Sigmoid colon (tissue), 7 donors: ENCODE results near the gene FAM131C. TPM values are rescaled to one million over a fixed set of nuclear protein-coding genes. Genes with fewer than 3 reads are reported as not detected.
A peak's percentile ranks its signal among the peaks of the same experiment; 100 is the strongest.
"Not testable (repeated sequence)": the region's sequence is repeated elsewhere in the genome, so short reads cannot be mapped to it uniquely, and the experiment has no call there.

ENCODE experiments used
- DNase-seq: peaks from one replicate; pipeline ENCODE4 v3.0.0-alpha.2; 2019
- H3K27ac ChIP-seq, 4 donors: fragments of 200-600 bp; sonication (generic); one replicate each; pipeline ENCODE4 v1.5.1; 2016 to 2019; ENCODE audit warnings: mild to moderate bottlenecking in 1 of 4
- H3K27me3 ChIP-seq, 3 donors: fragments of 200-600 bp; sonication (generic); one replicate each; pipeline ENCODE4 v1.5.1; 2019; ENCODE audit warnings: mild to moderate bottlenecking in 1 of 3
- H3K36me3 ChIP-seq, 4 donors: fragments of 200-600 bp; sonication (generic); one replicate each; pipeline ENCODE4 v1.5.1; 2016 to 2019
- H3K4me1 ChIP-seq, 4 donors: fragments of 200-600 bp; sonication (generic); one replicate each; pipeline ENCODE4 v1.5.1; 2017 to 2019
- H3K4me3 ChIP-seq, 4 donors: fragments of 200-600 bp; sonication (generic); one replicate each; pipeline ENCODE4 v1.5.1; 2017 to 2019; ENCODE audit warnings: mild to moderate bottlenecking in 2 of 4, moderate library complexity in 1 of 4
- H3K9me3 ChIP-seq, 4 donors: fragments of 200-600 bp in 3 of 4; sonication (generic) in 3 of 4; one replicate each; pipeline versions ENCODE4 v1.5.1 to v1.6.1; 2013 to 2019
- CTCF ChIP-seq, 4 experiments: fragments of 450-650 bp in 3 of 4; fragments of 200-600 bp in 1 of 4; IDR thresholded peaks; one replicate each; pipeline ENCODE4 v1.5.1; 2016 to 2019; ENCODE audit warnings: antibody characterized with exemption in 4 of 4, mild to moderate bottlenecking in 3 of 4, moderate library complexity in 2 of 4
- EP300 ChIP-seq, 4 donors: sonication (generic); formaldehyde crosslinking; IDR thresholded peaks; one replicate each; pipeline ENCODE4 v1.6.1; 2017; ENCODE audit warnings: antibody characterized with exemption in 4 of 4
- POLR2A ChIP-seq, 2 donors: fragments of 450-650 bp; IDR thresholded peaks; one replicate each; pipeline ENCODE4 v1.6.1; 2016; ENCODE audit warnings: antibody characterized with exemption in 2 of 2, mild to moderate bottlenecking in 2 of 2, moderate library complexity in 2 of 2
- POLR2AphosphoS5 ChIP-seq, 4 donors: sonication (generic); formaldehyde crosslinking; IDR thresholded peaks; one replicate each; pipeline ENCODE4 v1.6.1; 2017; ENCODE audit warnings: antibody characterized with exemption in 4 of 4
- WGBS, 2 donors: extraction: QIAGEN DNeasy Blood & Tissue Kit; methylation state at CpG; one replicate each; pipeline ENCODE4 v1.1.7; 2013; 5-methylcytosine and 5-hydroxymethylcytosine counted together
- intact Hi-C: fragments of 100-400 bp; cut with DNase I; formaldehyde crosslinking; loops from one replicate; pipeline ENCODE4 v1.15.1; 2023
- polyA plus RNA-seq, 3 donors: library from polyadenylated mRNA; stranded (reverse); fragments of 200-250 nt; gene quantifications; one replicate each; pipeline ENCODE4 v1.2.3, GENCODE V29; 2013
- total RNA-seq, 4 donors: library from RNA; depleted of rRNA; stranded (reverse); fragments of >200 nt; gene quantifications; one replicate each; pipeline ENCODE4 v1.1.0, GENCODE V29; 2016
- donor health status: healthy with polysubstance abuse.
- donor health status: Bipolar disorder and iron deficiency.
- donor health status: healthy.

FAM131C gene
- total and polyA plus RNA-seq, 7 donors, result 0.12 to 0.81 TPM; not detected in 5

- WGBS, 2 donors, result 36 to 77% methylated on average over 4 of the region's 4 CpGs
- intact Hi-C loops, result no loop called here
- no peaks in the 10 kb centered on the region for H3K36me3 ChIP-seq
These were observed 34.9 kb downstream of the FAM131C start for GRCh38 chr1:16038620-16038912.

GRCh38 chr1:16036461-16036860 is 37.0 kb downstream of the FAM131C start:
- 88 to 90% methylated on average over 10 to 11 of the region's 11 CpGs for WGBS, 2 donors
- intact Hi-C loops, H3K9me3 ChIP-seq, H3K27ac ChIP-seq, H3K4me3 ChIP-seq, DNase-seq, H3K36me3 ChIP-seq, H3K27me3 ChIP-seq: not testable (repeated sequence)
- H3K4me1 ChIP-seq, result peaks cover 0 to 13% (median 7%) of the 10 kb centered on the region in 4 donors

More at GRCh38 chr1:16038620-16038912, 34.9 kb downstream of the FAM131C start:
- no peak for DNase-seq
- H3K27ac ChIP-seq, result no peak overlapping the region
- TF ChIP-seq POLR2A (IDR thresholded peaks at IDR 0.05), result no peak
- no peaks in the 10 kb centered on the region for H3K4me1 ChIP-seq
- no peaks in the 10 kb centered on the region for H3K27me3 ChIP-seq
- no peaks in the 10 kb centered on the region for H3K9me3 ChIP-seq
- H3K4me3 ChIP-seq, result no peak overlapping the region

- intact Hi-C loops, result loop anchor here (1.0 kb wide), 1 partner anchor 24 kb away; no protein-coding TSS in a partner anchor
- not testable (repeated sequence) for H3K27ac ChIP-seq, H3K27me3 ChIP-seq, DNase-seq, H3K4me3 ChIP-seq, H3K9me3 ChIP-seq, H3K36me3 ChIP-seq
- WGBS, 2 donors, result 64 to 66% methylated on average over 7 of the region's 7 CpGs
- peaks cover 0 to 13% (median 7%) of the 10 kb centered on the region in 4 donors for H3K4me1 ChIP-seq
These were observed 40.3 kb downstream of the FAM131C start for GRCh38 chr1:16033103-16033632.

- DNase-seq, result peak; percentile 96
- Histone ChIP-seq H3K27me3 (no peaks in the 10 kb centered on the region), H3K36me3 (no peaks in the 10 kb centered on the region), H3K27ac (no peak overlapping the region), H3K9me3 (no peaks in the 10 kb centered on the region), H3K4me1 (peaks cover 0 to 13% (median 7%) of the 10 kb centered on the region in 4 donors), H3K4me3 (no peak overlapping the region)
- intact Hi-C loops, result loop anchor here (1.0 kb wide), 2 partner anchors 23 to 25 kb away; no protein-coding TSS in a partner anchor
- peak; percentile 99 to 100 (median 100) for TF ChIP-seq CTCF (IDR thresholded peaks at IDR 0.05)
- TF ChIP-seq POLR2A (IDR thresholded peaks at IDR 0.05), result no peak
- TF ChIP-seq EP300 (IDR thresholded peaks at IDR 0.05), result no peak
- TF ChIP-seq POLR2AphosphoS5 (IDR thresholded peaks at IDR 0.05), result peak in 1 of 4 donors; percentile 37
- WGBS, 2 donors, result 24 to 54% methylated on average over 18 of the region's 18 CpGs
These were observed 40.9 kb downstream of the FAM131C start for GRCh38 chr1:16032388-16033102.

- intact Hi-C loops, result no loop called here
- TF ChIP-seq EP300 (IDR thresholded peaks at IDR 0.05), result no peak
- 86% methylated on average over 8 of the region's 8 CpGs for WGBS, 2 donors
- Histone ChIP-seq H3K9me3 (no peaks in the 10 kb centered on the region), H3K4me1 (peaks cover 3 to 22% (median 17%) of the 10 kb centered on the region in 4 donors), H3K36me3 (no peaks in the 10 kb centered on the region), H3K4me3 (no peak overlapping the region), H3K27me3 (no peaks in the 10 kb centered on the region), H3K27ac (no peak overlapping the region)
- no peak for DNase-seq
These were observed 41.9 kb downstream of the FAM131C start for GRCh38 chr1:16031551-16031950.

- H3K36me3 ChIP-seq, result no peaks in the 10 kb centered on the region
- intact Hi-C loops, result no loop called here
- no peak overlapping the region for H3K4me3 ChIP-seq
- 94% methylated on average over 1 of the region's 1 CpG for WGBS, 2 donors
- TF ChIP-seq CTCF (IDR thresholded peaks at IDR 0.05), result no peak
- TF ChIP-seq POLR2AphosphoS5 (IDR thresholded peaks at IDR 0.05), result no peak
- TF ChIP-seq POLR2A (IDR thresholded peaks at IDR 0.05), result no peak
- no peak for TF ChIP-seq EP300 (IDR thresholded peaks at IDR 0.05)
- no peak for DNase-seq
- H3K27me3 ChIP-seq, result no peaks in the 10 kb centered on the region
- no peaks in the 10 kb centered on the region for H3K9me3 ChIP-seq
- H3K4me1 ChIP-seq, result peaks cover 3 to 23% (median 18%) of the 10 kb centered on the region in 4 donors
- H3K27ac ChIP-seq, result no peak overlapping the region
These were observed 44.2 kb downstream of the FAM131C start for GRCh38 chr1:16029288-16029687.

GRCh38 chr1:16029003-16029268 is 44.5 kb downstream of the FAM131C start:
- intact Hi-C loops, DNase-seq: not testable (repeated sequence)
- WGBS, 2 donors, result 65 to 80% methylated on average over 13 of the region's 13 CpGs

More at GRCh38 chr1:16029003-16029268, 44.5 kb downstream of the FAM131C start:
- H3K4me1 ChIP-seq, result peaks cover 3 to 23% (median 18%) of the 10 kb centered on the region in 4 donors
- H3K4me3 ChIP-seq, H3K27me3 ChIP-seq, H3K27ac ChIP-seq, H3K36me3 ChIP-seq, H3K9me3 ChIP-seq: not testable (repeated sequence)
